Brain microvascular endothelial cell (primary cell): ENCODE results near the gene FES.

Source experiments
- DNase-seq: peaks from one replicate; pipeline ENCODE4 v3.0.0-alpha.2; 2020
- H3K27ac ChIP-seq: fragments of 250-450 bp; sonication (Bioruptor Pico); 2 replicates; pipeline ENCODE4 v1.5.1; 2020; ENCODE audit warnings: mild to moderate bottlenecking, moderate library complexity
- H3K27me3 ChIP-seq: fragments of 250-450 bp; sonication (Bioruptor Pico); replicated peaks from 2 replicates; pipeline ENCODE4 v1.5.1; 2020; ENCODE audit warnings: mild to moderate bottlenecking
- H3K36me3 ChIP-seq: fragments of 250-450 bp; sonication (Bioruptor Pico); replicated peaks from 2 replicates; pipeline ENCODE4 v1.5.1; 2020; ENCODE audit warnings: mild to moderate bottlenecking
- H3K4me3 ChIP-seq: 2 replicates; pipeline ENCODE4 v1.5.1; 2011; ENCODE audit warnings: low read depth, mild to moderate bottlenecking, control low read depth, low read length, moderate library complexity
- CTCF ChIP-seq: IDR thresholded peaks from 2 replicates; pipeline ENCODE4 v1.5.1; 2011; ENCODE audit warnings: low read depth, mild to moderate bottlenecking, moderate library complexity, low read length, control low read depth, inconsistent platforms; ENCODE audit errors: missing control alignments
- in situ Hi-C: cut with HindIII; loops from 2 replicates; pipeline ENCODE4 v1.10.0; 2017; ENCODE audit warnings: low sequenced_read_pairs, low pct_ligation_motif_present

FES gene

DNA sequence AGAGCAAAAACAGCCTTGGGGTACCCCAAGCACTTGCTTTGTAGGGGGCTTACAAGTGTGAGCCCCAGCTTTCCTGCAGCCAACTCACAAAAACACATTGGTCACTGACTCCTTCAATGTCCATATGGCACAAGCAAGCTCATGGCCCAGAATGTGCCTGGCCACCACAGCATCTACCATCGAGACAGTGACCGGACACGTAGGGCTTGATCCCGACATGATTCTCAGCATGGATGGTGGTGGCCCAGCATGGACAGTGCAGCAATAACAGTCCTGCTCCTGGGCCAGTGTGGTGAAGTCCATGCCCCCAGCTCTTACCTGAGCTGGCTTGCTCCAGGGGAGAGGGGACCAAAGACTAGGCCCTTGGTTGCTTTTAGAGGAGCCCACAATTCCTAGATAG, 56.7 kb downstream of the FES start:
- DNase-seq = no peak
- no peaks in the 10 kb centered on the region for H3K27me3 ChIP-seq
- peaks cover 70% of the 10 kb centered on the region for H3K36me3 ChIP-seq
- in situ Hi-C loops = no loop called here
- H3K4me3 ChIP-seq = no peak overlapping the region
- TF ChIP-seq CTCF = no peak
- H3K27ac ChIP-seq = no peak overlapping the region

- Histone ChIP-seq H3K36me3 (peaks cover 82% of the 10 kb centered on the region), H3K4me3 (no peak overlapping the region), H3K27ac (no peak overlapping the region), H3K27me3 (no peaks in the 10 kb centered on the region)
- no peak for TF ChIP-seq CTCF
- DNase-seq = no peak
- in situ Hi-C loops = no loop called here
Measured at GRCh38 chr15:90942354-90943120, 58.2 kb downstream of the FES start.

DNA sequence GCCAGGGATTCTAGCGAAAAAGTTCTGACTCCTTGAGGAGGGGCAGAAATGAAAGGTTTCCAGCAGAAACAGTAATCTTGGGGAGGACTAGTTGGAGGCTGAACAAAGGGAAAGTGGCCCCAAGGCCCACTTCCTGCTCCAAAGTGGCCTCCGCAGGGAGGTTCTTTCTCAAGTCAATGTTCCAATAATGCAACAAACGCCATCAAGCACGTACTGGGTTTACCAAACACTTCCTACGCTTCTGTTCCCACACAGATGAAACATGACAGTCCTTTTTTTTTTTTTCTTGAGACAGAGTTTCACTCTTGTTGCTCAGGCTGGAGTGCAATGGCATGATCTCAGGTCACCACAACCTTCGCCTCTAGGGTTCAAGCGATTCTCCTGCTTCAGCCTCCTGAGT, 60.8 kb downstream of the FES start:
- no peak overlapping the region for H3K4me3 ChIP-seq
- H3K27me3 ChIP-seq = no peaks in the 10 kb centered on the region
- no peak for TF ChIP-seq CTCF
- no peak for DNase-seq
- in situ Hi-C loops = no loop called here
- no peak overlapping the region for H3K27ac ChIP-seq
- peaks cover 87% of the 10 kb centered on the region for H3K36me3 ChIP-seq
